HAP-1 (cell line): ENCODE measurements around the gene ATP5PB.

ENCODE experiments used
- DNase-seq, 2 experiments: peaks; one replicate each; pipeline ENCODE4 v3.0.0-alpha.2; 2016 to 2020; ENCODE audit warnings: low spot score in 2 of 2
- H3K27me3 ChIP-seq: fragments of 250-450 bp; sonication (Bioruptor Pico); 2 replicates; pipeline ENCODE4 v1.5.1; 2020; ENCODE audit warnings: low read depth, mild to moderate bottlenecking, moderate library complexity
- H3K36me3 ChIP-seq: fragments of 250-450 bp; sonication (Bioruptor Pico); replicated peaks from 2 replicates; pipeline ENCODE4 v1.5.1; 2020; ENCODE audit warnings: mild to moderate bottlenecking
- H3K4me1 ChIP-seq: fragments of 250-450 bp; sonication (Bioruptor Pico); 2 replicates; pipeline ENCODE4 v1.5.1; 2020; ENCODE audit warnings: mild to moderate bottlenecking
- H3K4me3 ChIP-seq: fragments of 250-450 bp; sonication (Bioruptor Pico); 2 replicates; pipeline ENCODE4 v1.5.1; 2020; ENCODE audit warnings: mild to moderate bottlenecking, moderate library complexity
- H3K9me3 ChIP-seq: fragments of 250-450 bp; sonication (Bioruptor Pico); 2 replicates; pipeline ENCODE4 v1.5.1; 2020; ENCODE audit warnings: mild to moderate bottlenecking, moderate library complexity
- in situ Hi-C: fragments of 300-500 bp; cut with MboI; formaldehyde crosslinking; loops from 3 replicates; pipeline ENCODE4 v1.14.3; 2020; ENCODE audit warnings: low sequenced_read_pairs, inconsistent platforms, mixed read lengths

ATP5PB gene, protein sequence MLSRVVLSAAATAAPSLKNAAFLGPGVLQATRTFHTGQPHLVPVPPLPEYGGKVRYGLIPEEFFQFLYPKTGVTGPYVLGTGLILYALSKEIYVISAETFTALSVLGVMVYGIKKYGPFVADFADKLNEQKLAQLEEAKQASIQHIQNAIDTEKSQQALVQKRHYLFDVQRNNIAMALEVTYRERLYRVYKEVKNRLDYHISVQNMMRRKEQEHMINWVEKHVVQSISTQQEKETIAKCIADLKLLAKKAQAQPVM

DNA sequence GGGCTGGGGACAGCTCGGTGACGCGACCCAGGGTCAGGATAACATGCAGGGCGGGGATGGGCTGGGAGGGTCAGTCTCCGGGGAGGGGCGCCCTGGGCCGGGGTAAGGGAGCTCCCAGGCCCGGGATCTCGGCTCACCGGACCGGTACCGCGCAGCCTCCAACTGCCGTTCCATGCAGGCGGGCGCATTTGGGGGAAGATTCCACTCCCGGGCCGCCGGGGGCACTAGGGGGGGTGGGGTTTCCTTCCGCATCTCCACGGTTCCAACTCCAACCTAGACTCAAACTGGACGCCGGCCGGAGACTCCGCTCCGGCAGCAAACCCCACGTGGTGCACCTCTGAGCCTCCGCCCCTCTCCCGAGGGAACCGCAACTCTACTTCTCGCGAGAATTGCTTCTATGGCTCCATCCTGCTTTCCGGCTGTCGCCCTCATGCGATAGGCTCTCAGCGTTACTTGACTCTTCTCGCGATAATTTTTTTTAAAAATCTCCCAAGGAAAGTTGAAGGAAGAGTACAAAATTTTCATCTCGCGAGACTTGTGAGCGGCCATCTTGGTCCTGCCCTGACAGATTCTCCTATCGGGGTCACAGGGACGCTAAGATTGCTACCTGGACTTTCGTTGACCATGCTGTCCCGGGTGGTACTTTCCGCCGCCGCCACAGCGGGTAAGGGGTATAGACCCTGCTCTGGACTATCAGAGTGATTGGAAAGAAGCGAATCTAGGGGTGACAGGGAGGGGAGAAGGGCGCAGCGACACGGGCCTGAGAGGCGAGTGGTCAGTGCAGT is at the start of gene ATP5PB, which contains the start of gene WDR77:
Gene ATP5PB, plus strand, starts transcription at position 547 of the 785 bp plus-strand sequence. Its CDS starts 78 bp downstream, at position 625.
Gene WDR77, minus strand, starts transcription at position 339 of the 785 bp plus-strand sequence. Its CDS starts 87 bp downstream, at position 252.
- H3K27me3 ChIP-seq = no peaks in the 10 kb centered on the region
- in situ Hi-C loops = no loop called here
- H3K9me3 ChIP-seq = no peaks in the 10 kb centered on the region
- peak within 1 kb of the TSS; percentile 89 for H3K4me3 ChIP-seq
- peaks cover 33% of the 10 kb centered on the region for H3K36me3 ChIP-seq
- peak; percentile 95 to 100 for DNase-seq
- H3K4me1 ChIP-seq = peaks cover 26% of the 10 kb centered on the region

GRCh38 chr1:111399792-111400610 is 49.3 kb upstream of the ATP5PB start:
- Histone ChIP-seq H3K36me3 (no peaks in the 10 kb centered on the region), H3K4me3 (no peak overlapping the region), H3K9me3 (no peaks in the 10 kb centered on the region; the same call in 1 of the 2 replicates), H3K4me1 (peaks cover 8% of the 10 kb centered on the region), H3K27me3 (0 out of 2 replicates have a peak, but pooled peaks cover 3% of the 10 kb centered on the region)
- peak; percentile 59 to 77 for DNase-seq
- in situ Hi-C loops = loop anchor here (5.0 to 10.0 kb wide), 2 partner anchors 55 to 178 kb away; no protein-coding TSS in a partner anchor

DNA sequence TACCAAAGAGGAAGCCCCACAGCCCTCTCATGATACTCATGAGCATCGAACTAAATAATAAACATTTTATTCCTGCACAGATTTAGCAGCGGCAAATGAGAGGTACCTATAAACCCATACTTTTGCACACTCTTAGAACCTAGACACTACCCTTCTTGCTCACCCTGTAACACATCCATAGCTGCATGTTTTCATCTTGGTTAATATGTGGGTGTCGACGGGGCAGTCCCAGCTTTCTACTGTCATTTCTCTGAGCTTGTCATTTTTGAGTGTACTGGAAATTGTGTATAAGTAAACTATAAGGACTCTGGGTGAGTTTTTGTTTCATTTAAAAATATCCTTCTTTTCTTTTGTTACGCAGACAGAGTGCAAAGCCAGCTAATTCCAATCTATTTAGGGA is 47.2 kb upstream of the ATP5PB start:
- Histone ChIP-seq H3K4me3 (no peak overlapping the region), H3K27me3 (peaks cover 20% of the 10 kb centered on the region), H3K36me3 (no peaks in the 10 kb centered on the region), H3K4me1 (peaks cover 8% of the 10 kb centered on the region), H3K9me3 (no peaks in the 10 kb centered on the region; the same call in 1 of the 2 replicates)
- in situ Hi-C loops = loop anchor here (5.0 kb wide), 1 partner anchor 180 kb away; no protein-coding TSS in a partner anchor
- peak in 1 of 2 experiments; percentile 65 for DNase-seq

- DNase-seq = no peak
- Histone ChIP-seq H3K4me3 (no peak overlapping the region), H3K4me1 (peaks cover 8% of the 10 kb centered on the region), H3K27me3 (peaks cover 28% of the 10 kb centered on the region), H3K36me3 (no peaks in the 10 kb centered on the region), H3K9me3 (no peaks in the 10 kb centered on the region)
- in situ Hi-C loops = loop anchor here (5.0 kb wide), 1 partner anchor 182 kb away; no protein-coding TSS in a partner anchor
Observed at GRCh38 chr1:111404588-111404987, 44.7 kb upstream of the ATP5PB start.

- in situ Hi-C loops = no loop called here
- DNase-seq = no peak
- Histone ChIP-seq H3K9me3 (no peaks in the 10 kb centered on the region), H3K27me3 (peaks cover 28% of the 10 kb centered on the region), H3K4me1 (peaks cover 8% of the 10 kb centered on the region), H3K36me3 (no peaks in the 10 kb centered on the region), H3K4me3 (no peak overlapping the region)
Observed at GRCh38 chr1:111406321-111406768, 42.9 kb upstream of the ATP5PB start.

DNA sequence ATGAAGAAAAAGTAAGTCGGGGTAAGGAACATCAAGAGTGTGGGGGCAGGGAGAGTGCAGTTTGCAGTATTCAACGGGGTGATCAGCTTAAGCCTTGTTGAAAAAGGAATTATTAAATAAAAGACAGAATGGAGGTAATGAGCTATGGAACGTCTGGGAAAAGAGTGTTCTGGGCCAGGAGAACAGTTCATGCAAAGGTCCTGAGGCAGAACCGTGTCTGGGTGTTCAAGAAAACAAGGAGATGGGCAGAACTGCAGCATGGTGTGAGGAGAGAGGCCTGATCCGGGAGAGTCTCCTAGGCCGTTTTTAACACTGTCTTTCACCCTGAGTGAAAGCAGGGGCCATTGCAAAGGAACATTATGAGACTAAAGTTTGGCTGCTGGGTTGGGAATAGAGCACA is 42.0 kb upstream of the ATP5PB start:
- no peaks in the 10 kb centered on the region for H3K36me3 ChIP-seq
- DNase-seq = no peak
- H3K4me3 ChIP-seq = no peak overlapping the region
- H3K4me1 ChIP-seq = peaks cover 3% of the 10 kb centered on the region
- in situ Hi-C loops = no loop called here
- H3K27me3 ChIP-seq = peaks cover 28% of the 10 kb centered on the region
- no peaks in the 10 kb centered on the region for H3K9me3 ChIP-seq

DNA sequence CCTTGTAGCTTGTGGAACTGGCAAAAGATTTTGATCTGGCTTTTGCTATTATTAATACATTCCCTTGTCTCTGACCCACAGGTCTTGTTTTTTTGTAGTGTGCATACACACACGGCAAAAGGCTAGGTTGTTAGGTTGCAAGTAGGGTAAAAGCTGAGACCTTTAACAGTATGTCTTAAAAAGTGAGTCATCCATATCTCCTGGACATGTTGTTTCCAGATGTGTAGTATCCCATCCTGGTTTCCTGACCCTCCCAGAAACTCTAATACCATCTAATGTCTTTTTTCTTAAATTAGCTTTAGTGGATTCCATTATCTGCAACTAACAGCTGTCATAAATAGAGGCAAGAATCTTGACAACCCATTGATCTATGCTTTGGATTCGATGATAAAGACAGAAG is 36.4 kb upstream of the ATP5PB start:
- H3K4me1 ChIP-seq = peaks cover 2% of the 10 kb centered on the region; the same call in 1 of the 2 replicates
- in situ Hi-C loops = no loop called here
- no peaks in the 10 kb centered on the region for H3K9me3 ChIP-seq
- DNase-seq = no peak
- peaks cover under 1% of the 10 kb centered on the region for H3K27me3 ChIP-seq
- H3K4me3 ChIP-seq = no peak overlapping the region
- no peaks in the 10 kb centered on the region for H3K36me3 ChIP-seq

- in situ Hi-C loops = no loop called here
Observed at GRCh38 chr1:111414756-111415155, 34.5 kb upstream of the ATP5PB start.

GRCh38 chr1:111415461-111415860 is 33.8 kb upstream of the ATP5PB start:
- in situ Hi-C loops = no loop called here
- peak in 1 of 2 experiments; percentile 21 for DNase-seq

More at GRCh38 chr1:111414756-111415155, 34.5 kb upstream of the ATP5PB start:
- Histone ChIP-seq H3K4me3 (no peak overlapping the region), H3K4me1 (peaks cover 2% of the 10 kb centered on the region; the same call in 1 of the 2 replicates), H3K36me3 (no peaks in the 10 kb centered on the region), H3K27me3 (peaks cover 6% of the 10 kb centered on the region; the same call in 1 of the 2 replicates), H3K9me3 (no peaks in the 10 kb centered on the region)
- DNase-seq = no peak

GRCh38 chr1:111417755-111418154 is 31.5 kb upstream of the ATP5PB start:
- Histone ChIP-seq H3K36me3 (no peaks in the 10 kb centered on the region), H3K9me3 (no peaks in the 10 kb centered on the region), H3K4me1 (peaks cover 2% of the 10 kb centered on the region; the same call in 1 of the 2 replicates), H3K4me3 (no peak overlapping the region), H3K27me3 (peaks cover 6% of the 10 kb centered on the region; the same call in 1 of the 2 replicates)
- in situ Hi-C loops = no loop called here
- no peak for DNase-seq

More at GRCh38 chr1:111415461-111415860, 33.8 kb upstream of the ATP5PB start:
- H3K36me3 ChIP-seq = no peaks in the 10 kb centered on the region
- H3K9me3 ChIP-seq = no peaks in the 10 kb centered on the region
- H3K27me3 ChIP-seq = peaks cover 6% of the 10 kb centered on the region; the same call in 1 of the 2 replicates
- H3K4me3 ChIP-seq = no peak overlapping the region
- peaks cover 2% of the 10 kb centered on the region; the same call in 1 of the 2 replicates for H3K4me1 ChIP-seq

- in situ Hi-C loops = no loop called here
- Histone ChIP-seq H3K4me1 (peaks cover 2% of the 10 kb centered on the region; the same call in 1 of the 2 replicates), H3K4me3 (no peak overlapping the region), H3K36me3 (no peaks in the 10 kb centered on the region), H3K27me3 (peaks cover 6% of the 10 kb centered on the region; the same call in 1 of the 2 replicates), H3K9me3 (no peaks in the 10 kb centered on the region)
- no peak for DNase-seq
Observed at GRCh38 chr1:111419037-111419436, 30.2 kb upstream of the ATP5PB start.

- Histone ChIP-seq H3K36me3 (no peaks in the 10 kb centered on the region), H3K27me3 (peaks cover 8% of the 10 kb centered on the region; the same call in 1 of the 2 replicates), H3K9me3 (no peaks in the 10 kb centered on the region), H3K4me3 (no peak overlapping the region), H3K4me1 (peaks cover under 1% of the 10 kb centered on the region; the same call in 1 of the 2 replicates)
- in situ Hi-C loops = no loop called here
- DNase-seq = no peak
Observed at GRCh38 chr1:111420377-111420776, 28.9 kb upstream of the ATP5PB start.
